NCI-H1048 (cell line): ENCODE measurements around the gene DLX3.

Experiments
- DNase-seq: peaks from one replicate; lab custom pipeline; 2025; lab: John Stamatoyannopoulos, UW

Gene DLX3

DNA sequence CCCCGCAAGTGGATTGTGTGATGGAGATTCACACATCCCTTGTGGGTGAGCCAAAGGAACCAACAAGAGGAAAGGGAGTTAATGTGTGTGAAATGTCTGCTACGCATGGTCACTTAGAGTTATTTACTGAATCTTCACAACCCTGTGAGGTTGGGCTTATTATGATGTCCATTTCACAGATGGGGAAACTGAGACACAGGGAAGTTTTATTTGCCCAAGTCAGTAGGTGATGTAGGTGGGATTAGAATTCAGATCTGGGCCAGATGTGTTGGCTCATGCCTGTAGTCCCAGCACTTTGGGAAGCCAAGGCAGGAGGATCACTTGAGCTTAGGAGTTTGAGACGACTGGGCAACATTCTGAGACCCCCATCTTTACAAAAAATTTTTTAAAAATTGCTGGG, 37.7 kb downstream of the DLX3 start:
- DNase-seq = no peak

GRCh38 chr17:49956780-49957179, 38.2 kb downstream of the DLX3 start:
- no peak for DNase-seq

DNA sequence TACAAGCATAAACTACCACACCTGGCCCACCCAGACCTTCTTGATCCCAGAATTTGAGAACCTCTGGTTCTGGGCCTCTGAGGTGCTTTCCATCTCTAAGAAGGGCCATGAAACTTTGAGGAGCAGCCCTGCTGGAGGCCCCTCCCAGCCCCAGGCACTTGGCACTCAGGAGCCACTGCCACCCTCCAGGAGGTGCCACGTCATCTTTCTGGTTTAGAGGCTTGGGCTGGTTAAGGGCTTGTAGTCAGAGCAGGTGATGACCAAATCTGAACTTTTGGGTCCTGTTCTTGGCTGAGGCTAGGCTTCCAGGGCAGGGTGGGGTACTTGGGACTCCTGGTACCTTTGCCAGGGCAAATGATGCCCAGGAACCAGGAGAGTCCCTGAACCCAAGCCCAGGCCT, 39.9 kb downstream of the DLX3 start:
- no peak for DNase-seq

DNA sequence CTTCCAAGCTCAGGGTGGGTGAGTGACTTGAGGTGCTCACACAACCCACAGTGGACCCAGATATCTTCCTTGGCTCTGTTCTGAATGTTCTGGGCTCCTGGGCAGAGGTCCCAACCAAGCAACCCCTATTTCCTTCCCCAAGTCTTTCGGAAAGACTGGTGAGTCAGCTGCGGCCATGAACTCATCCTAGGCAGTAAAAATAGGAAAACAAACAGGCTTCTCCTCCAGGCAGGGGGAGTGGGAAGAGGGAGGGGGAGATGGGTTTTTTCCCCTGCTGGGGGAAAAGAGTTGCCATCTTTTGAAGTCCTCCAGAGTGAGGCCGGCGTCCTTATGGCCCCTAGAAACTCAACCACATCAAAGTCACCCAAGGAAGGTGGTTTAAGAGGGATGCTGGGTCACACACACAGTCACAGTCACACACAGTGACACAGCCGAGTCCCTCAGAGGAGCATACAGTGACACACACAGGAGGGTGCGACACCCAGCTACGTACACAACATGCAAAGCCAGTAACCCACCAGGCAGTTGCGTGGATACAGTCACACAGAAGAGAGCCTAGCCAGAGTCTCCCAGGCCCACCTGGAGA, 42.0 kb downstream of the DLX3 start:
- DNase-seq = no peak

DNA sequence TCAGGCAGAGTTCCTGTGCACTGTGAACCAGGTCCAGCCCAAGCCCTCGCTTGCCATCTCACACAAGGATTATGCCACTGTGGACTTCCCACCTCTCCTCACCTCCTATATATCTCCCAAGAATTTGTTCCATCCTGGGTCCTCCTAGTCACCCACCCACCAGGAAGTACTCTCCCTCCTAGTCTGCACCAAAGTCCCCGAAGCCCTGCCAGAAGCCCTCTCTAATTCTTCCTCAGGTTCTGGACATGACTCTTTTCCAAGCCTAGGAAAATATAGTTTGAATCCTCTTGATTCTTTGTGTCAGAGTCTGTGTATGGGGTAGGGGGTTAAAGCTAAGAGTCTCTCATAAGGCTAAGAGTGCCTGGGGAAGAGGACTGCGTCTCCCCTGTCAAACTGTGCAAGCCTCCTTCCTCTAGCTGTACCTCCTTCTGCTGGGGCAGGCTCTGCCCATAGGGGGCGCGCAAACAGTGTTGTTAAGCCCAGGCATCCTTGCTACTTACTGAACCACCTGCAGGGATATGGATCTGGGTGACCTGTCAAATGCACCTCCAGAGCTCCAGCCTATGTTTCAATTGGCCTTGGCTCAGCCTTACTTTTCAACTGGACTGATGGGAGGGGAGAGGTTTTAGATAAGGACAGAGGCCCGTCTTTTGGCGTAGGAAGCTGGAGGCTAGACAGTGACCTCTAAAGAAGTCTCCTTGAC, 42.7 kb downstream of the DLX3 start:
- no peak for DNase-seq

- no peak for DNase-seq
Observed at GRCh38 chr17:49951362-49952082, 43.5 kb downstream of the DLX3 start.

- DNase-seq = no peak
Observed at GRCh38 chr17:49949634-49950033, 45.4 kb downstream of the DLX3 start.

DNA sequence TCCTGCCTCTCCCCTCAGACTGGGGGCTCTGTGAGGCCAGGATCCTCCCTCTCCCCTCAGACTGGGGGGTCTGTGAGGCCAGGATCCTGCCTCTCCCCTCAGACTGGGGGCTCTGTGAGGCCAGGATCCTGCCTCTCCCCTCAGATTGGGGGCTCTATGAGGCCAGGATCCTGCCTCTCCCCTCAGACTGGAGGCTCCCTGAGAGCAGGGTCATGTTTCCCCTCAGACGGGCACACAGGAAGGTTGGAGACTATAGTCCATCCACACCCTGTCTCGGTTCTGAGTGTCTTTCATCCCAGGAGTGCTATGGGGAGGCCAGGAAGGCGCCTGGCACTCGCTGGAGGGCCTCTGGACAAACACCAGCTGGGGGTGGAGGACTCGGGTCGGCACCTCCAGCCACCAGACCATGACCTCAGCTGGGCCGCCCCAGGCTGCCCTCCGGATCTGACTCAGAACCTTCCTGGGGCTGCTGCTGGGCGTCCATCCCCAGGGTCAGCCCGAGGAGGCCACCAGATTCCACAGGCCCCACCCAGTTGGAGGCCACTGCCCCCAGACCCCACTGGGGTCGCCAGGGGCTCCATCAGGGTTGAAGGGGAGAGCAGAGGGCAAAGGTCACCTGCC, 48.0 kb downstream of the DLX3 start:
- DNase-seq = no peak

DNA sequence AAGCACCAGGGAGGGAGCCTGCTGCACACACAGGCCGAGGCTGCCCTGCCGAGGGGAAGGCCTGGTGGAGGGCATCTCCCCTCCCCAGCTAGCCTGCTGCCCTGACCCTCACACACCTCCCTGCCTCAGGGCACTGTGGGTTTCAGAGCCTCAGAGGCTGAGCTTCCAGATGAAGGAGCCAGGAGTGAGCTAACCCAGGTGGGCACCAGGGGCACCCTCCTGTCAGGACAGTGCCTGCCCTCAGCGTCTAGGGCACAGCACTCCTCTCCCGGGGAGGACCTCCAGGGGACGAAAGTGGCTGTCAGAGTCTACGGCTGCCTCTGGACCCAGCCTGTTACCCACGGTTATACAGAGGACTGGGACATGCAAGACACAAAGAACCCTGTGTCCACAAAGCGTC, 48.8 kb downstream of the DLX3 start:
- no peak for DNase-seq

DNA sequence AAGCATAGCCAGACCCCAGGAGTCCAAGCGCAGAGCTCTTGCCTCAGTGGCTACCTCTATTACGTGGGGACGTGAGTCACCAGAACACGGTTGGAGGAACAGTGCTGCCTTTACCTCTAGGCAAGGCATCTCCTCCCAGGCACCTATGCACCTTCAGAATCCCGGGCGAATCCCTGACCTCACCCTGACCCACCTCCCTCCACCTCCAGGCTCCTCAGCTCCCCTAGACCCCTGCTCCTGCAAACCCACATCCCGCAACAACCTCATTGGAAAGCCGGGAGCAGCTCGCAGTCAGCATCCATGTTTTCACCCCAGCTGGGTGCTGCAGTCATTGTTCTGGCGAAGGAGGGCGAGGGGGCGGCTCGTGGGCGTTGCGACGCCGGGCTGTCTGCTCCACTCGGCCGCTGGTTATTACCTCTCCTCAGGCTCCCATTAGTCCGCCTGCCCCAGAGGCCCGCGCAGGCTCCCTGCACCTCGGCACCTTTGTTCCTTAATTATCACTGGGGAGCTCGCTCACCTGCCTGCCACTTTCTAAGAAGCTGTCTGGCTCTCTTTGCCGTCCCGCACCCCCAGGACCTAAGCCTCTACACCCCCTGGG, 50.7 kb downstream of the DLX3 start:
- DNase-seq = no peak

DNA sequence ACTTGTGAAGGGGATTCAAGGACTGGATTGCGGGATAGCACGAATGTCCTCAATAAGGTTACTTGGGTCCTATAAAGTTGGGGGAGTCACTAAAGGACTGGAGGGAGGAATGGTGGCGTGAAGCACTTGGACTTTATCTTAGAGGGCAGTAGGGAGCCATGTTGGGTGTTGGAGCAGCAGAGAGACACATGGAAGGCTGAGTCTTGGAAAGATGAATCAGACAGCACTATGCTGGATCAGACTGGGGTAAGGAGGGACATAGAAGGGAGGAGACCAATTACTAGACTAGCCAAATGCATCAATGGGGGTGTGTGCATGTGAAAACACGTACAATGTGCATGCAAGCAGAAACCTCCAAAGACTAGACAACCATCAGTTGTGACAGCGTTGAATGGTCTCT, 52.1 kb downstream of the DLX3 start:
- DNase-seq = no peak

DNA sequence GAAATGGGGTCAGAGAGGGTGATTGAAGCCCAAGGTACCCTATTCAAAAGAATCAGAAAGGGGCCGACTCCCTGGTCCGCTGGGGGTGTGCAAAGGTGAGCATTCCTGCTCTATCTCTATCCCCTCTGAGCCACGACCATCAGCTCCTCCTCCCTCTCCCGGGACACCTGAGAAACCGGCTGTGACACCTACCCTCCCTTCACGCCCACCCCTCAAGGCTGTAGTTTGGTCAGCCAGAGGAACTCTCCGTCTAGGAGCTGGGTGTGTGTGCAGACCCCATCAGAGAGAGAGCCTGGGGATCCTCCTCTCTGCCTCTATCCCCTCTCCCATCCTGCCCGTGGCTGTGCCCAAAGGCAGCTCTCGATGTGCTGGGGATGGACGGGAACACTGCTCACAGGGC, 53.6 kb downstream of the DLX3 start:
- DNase-seq = no peak
